ENCODE data around the gene RPL15.

The RPL15 gene

GRCh38 chr3:23932571-23932970, 15.6 kb downstream of the RPL15 start:
- DNase-seq = no peak

DNA sequence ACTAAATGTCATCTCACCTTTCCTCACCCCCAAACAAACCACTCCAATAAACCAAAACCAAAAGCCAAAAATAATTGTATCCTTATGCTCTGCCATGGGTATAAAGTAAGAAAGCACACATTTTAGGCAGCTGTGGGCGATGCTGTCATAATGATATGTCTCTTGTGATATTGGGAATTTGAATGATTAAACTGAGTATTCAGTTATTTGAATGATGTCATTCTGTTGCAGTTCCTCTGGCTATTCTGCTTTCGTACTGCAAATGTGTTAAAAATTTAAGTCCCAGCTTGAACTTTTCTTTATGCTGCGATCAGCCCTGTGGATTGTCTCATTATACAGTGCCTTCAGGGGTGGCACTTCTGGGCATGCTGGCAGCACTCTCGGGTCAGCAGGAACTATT, 17.3 kb downstream of the RPL15 start:
- DNase-seq = no peak

DNA sequence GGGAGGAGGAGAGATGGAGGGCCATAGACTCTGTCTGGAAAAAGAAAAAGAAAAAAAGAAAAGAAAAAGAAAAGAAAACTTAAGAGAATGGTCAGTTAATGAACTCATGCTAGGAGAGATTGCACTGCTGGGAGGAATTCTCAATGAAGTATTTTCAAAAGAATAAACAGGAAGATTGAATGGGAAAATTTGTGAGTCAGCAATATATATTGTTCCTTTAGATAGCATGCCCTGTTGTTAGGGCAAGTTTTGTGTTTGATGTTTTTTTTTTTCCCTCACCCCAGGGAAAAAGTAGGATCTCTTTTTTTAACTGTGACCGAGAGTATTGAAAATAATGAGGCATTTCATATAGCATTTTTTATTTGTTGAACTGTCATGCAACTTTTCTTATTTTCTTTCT, 20.4 kb downstream of the RPL15 start:
- DNase-seq = no peak

DNA sequence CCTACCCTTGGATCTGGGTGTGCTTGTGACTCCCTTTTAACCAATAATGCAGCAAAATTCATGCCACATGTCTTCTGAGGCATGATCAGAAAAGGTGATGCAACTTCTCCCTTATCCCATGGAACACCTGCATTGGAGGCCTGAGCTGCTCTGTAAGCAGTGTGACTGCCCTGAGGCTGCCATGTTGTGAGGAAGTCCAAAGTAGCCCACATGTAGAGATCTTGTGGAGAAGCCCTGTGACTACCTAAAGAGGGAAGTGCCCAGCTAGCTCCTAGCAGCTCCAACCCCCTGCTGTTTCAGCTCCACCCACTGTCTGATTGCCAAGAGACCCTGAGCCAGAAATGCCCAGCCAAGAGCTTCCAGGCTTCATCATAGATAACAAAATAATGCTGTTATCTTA, 21.8 kb downstream of the RPL15 start:
- DNase-seq = no peak

- no peak for DNase-seq
Measured at GRCh38 chr3:23940775-23941174, 23.8 kb downstream of the RPL15 start.

- no peak for DNase-seq
Measured at GRCh38 chr3:23941440-23941839, 24.5 kb downstream of the RPL15 start.

- no peak for DNase-seq
Measured at GRCh38 chr3:23942546-23942945, 25.6 kb downstream of the RPL15 start.

- no peak for DNase-seq
Measured at GRCh38 chr3:23944007-23944783, 27.3 kb downstream of the RPL15 start.

- DNase-seq = peak; percentile 82
Measured at GRCh38 chr3:23944861-23945662, 28.1 kb downstream of the RPL15 start, which contains the start of gene NR1D2. Gene NR1D2 (plus strand): TSS chr3:23945286. CDS start chr3:23945579, 293 bp downstream.

DNA sequence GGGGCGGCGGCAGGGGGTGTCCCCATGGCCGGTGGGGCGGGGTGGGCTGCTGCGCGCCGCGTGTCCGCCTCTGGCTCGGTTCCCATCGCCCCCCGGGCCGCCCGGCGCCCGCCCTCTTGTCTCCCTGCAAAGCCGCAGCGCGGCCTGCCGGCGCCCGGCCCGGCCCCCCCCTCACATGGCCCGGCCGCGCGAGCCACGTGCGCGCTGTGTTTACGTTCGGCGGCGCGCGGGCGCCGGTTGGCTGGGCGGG, 28.7 kb downstream of the RPL15 start:
- no peak for DNase-seq

GRCh38 chr3:23945913-23946687, 29.2 kb downstream of the RPL15 start:
- peak; percentile 98 for DNase-seq

- DNase-seq = no peak
Measured at GRCh38 chr3:23948761-23949160, 31.8 kb downstream of the RPL15 start.

GRCh38 chr3:23949784-23950183, 32.9 kb downstream of the RPL15 start:
- no peak for DNase-seq

DNA sequence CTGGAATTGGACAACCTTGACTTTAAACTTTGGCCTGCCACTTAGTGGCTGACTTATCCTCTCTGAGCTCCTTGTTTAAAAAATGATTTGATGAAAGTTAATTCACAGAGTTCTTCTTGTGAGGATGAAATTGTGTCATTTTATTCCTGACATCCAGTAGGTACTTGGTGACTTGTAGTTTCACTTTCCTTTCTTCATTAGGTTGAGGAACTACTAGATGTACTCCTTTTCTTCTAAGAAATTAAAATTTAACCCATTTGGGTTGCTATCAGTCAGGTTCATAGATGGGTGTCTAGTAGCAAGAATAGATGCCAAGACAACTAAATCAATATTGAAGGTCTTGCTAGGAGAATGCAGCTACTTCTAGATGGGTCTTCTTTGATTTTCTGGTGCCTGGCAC, 33.4 kb downstream of the RPL15 start:
- DNase-seq = peak; percentile 13

- no peak for DNase-seq
Measured at GRCh38 chr3:23952646-23953045, 35.7 kb downstream of the RPL15 start.

- no peak for DNase-seq
Measured at GRCh38 chr3:23953523-23953922, 36.6 kb downstream of the RPL15 start.

DNA sequence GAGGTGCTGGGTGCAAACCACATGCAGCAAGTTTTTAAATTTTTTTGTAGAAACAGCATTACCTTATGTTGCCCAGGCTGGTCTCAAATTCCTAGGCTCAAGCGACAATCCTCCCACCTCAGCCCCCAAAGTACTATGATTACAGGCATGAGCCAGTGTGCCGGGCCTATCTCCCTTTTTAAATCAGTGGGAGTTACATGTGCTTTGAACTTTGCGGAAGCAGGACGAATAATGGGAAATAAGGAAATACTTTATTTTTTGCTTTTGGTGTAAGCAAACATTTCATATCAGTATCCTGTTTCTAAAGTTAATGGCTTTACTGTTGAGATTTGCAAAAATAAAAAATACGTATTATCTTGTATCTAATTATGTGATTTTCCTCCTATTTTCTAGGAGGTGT, 37.2 kb downstream of the RPL15 start:
- no peak for DNase-seq

DNA sequence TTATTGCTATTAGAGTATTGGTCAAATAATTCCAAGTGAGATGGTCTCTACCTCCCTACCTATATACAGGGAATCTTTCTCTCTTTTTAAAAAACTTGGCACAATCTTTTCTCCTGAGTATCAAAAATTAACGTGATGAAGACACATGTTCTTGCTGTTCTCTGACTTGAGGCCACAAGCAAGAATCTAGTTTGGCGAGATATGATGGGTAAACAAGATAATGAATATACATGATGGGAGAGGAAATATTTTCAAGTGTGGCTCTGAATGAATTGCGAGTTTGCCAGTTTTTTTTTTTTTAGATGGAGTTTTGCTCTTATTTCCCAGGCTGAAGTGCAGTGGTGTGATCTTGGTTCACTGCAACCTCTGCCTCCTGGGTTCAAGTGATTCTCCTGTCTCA, 39.8 kb downstream of the RPL15 start:
- DNase-seq = no peak

DNA sequence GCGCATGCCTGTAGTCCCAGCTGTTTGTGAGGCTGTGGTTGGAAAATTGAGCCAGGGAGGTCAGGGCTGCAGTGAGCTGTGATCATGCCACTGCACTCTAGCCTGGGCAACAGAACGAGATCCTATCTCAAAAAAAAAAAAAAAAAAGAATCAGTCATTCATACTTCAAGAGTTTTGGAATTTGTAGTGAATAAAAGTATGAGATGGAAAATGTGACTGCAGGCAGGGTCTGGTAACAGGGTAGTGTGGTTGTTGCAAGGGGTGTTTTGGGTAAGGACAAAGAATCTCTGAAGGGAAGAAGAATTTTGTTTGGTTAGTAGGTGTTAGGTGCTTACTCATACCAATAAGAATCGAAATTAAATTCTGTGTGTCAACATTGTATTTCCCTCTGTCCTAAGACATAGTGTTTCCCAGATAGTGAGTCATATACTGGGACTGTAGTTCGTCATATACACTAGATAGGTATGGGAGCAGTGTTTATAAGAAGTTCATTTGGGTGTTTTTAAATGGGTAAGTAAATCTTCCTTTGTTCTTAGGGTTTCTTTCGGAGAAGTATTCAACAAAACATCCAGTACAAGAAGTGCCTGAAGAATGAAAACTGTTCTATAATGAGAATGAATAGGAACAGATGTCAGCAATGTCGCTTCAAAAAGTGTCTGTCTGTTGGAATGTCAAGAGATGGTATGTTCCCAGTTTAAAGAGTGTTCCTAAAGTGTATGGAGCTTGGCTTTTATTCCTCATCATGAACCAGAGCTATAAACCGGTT, 42.4 kb downstream of the RPL15 start:
- DNase-seq = no peak

DNA sequence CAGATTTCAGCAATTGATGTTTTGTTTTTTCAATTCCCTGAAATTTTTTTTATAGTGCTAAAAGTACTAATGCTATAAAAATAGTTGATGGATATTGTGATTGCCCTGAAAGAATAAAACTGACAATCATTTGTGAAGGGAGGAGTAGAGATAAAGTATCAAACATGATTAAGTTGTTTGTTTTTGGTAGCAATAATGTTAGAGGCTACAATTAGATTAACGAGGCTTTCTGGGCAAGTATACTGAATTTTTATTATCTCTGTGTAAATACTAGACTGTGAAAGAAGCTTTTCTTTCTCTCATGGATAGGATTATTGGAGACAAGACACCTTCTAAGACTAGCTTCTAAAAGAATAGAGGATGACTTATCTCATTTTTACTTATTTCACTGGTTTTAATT, 43.7 kb downstream of the RPL15 start:
- DNase-seq = no peak

GRCh38 chr3:23961066-23961465, 44.1 kb downstream of the RPL15 start:
- no peak for DNase-seq

GRCh38 chr3:23961913-23962312, 45.0 kb downstream of the RPL15 start:
- no peak for DNase-seq

All from CD4-positive, alpha-beta T cell treated with Interleukin-21 for 1 hour (primary cell).